8988T (cell line): ENCODE measurements around the gene ESRRG.
"Not testable (repeated sequence)": the region's sequence is repeated elsewhere in the genome, so short reads cannot be mapped to it uniquely, and the experiment has no call there.

Source experiments
- DNase-seq: peaks from one replicate; pipeline ENCODE4 v3.0.0; 2011

The ESRRG gene

DNA sequence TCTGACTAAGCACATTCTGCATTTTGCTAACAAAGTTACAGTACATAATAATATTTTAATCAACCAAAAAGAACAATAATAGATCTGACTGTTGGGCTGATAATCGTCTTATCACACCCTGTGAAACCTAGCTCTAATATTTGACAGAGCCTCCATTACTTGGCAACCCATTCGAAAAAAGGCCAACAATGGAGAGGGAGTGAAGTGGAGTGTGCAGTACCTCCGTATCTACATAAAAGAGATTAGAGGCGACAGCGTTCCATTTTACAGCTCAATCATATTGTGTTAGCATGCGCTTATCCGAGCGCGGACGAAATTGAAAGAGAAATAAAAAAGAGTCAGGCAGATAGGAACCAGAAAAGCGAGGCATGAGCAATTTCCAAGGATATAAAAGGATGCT lies 162.7 kb downstream of the ESRRG start:
- no peak for DNase-seq

GRCh38 chr1:216559359-216559758 lies 163.9 kb downstream of the ESRRG start:
- no peak for DNase-seq

DNA sequence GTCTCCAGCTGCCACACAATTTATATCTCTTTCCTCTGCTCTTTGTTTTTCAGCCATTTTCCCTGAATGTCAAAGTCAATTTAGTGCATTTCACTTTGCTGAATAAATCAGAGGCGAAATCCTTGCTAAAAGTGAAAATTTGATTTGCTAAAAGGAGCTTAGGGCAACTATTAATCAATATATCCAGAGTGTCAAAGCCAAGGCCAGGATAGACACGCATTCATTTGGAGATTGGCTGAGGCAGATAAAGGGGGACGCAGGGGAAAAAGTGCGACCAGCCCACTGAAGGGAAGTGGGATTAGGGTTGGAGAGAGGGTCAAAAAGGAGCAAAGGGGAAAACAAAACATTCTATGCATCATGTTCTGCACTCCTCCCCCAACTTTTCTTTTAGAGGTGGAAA lies 167.6 kb downstream of the ESRRG start:
- DNase-seq = no peak

DNA sequence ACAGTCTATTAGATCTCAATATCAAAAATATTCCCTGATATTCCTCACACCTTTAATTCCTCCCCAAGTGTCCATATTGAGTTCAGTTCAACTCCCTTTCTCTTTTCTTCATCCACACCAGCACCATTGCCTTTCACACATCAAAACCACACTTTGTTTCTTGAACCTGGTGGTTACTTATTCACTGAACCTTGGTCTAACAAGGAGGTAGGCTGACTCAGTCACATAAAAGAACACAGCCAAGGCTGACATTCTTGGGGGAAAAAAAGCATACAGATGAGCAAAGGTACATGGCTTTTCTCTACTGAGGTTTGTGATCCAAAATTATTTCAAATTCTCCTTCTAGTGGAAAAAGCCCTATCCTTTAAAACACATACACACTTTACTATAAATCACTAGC lies 168.3 kb downstream of the ESRRG start:
- no peak for DNase-seq

GRCh38 chr1:216553766-216554165 lies 169.5 kb downstream of the ESRRG start:
- DNase-seq = no peak

GRCh38 chr1:216553040-216553439 lies 170.2 kb downstream of the ESRRG start:
- no peak for DNase-seq

- no peak for DNase-seq
These were observed 173.4 kb downstream of the ESRRG start for GRCh38 chr1:216549796-216550195.

GRCh38 chr1:216542741-216543140 lies 180.5 kb downstream of the ESRRG start:
- no peak for DNase-seq

- no peak for DNase-seq
These were observed 181.0 kb downstream of the ESRRG start for GRCh38 chr1:216542263-216542662.

DNA sequence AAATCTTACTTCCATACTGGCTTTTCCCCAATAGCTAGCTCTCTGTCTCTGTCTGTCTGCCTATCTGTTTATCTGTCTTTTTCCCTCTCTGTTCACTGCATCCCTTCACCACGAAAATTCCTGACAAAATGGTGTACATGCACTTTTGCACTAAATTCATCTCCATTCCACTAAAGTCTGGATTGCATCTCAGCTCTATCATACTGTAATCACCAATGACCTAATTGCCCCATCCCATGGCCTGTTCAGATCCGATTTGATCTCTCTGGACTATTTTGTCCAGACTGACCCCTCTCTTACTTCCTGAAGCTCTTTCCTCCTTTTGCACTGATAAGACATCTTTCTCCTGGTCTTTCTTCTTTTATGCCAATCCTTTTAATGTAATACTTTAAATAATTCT lies 187.5 kb downstream of the ESRRG start:
- DNase-seq = no peak

- no peak for DNase-seq
These were observed 188.2 kb downstream of the ESRRG start for GRCh38 chr1:216535059-216535458.

DNA sequence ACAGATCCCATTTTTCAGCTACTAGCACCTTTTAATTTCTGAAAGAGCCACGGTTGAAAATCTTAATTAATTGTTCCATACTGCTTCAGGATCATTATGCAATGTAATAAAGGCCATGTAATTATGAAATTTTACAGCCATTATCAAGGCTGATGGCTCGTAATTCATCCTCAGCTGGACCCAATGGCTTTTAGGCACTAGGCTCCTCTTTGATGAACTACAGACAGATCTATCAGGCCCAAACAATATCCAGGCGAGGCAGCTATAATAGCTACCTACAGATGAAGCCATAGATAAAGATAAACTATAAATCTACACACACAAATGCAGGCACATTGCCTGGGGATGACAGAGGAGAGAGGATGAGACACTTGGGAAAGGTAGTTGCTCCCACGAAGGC lies 189.5 kb downstream of the ESRRG start:
- no peak for DNase-seq

- no peak for DNase-seq
These were observed 190.9 kb downstream of the ESRRG start for GRCh38 chr1:216532251-216532798.

DNA sequence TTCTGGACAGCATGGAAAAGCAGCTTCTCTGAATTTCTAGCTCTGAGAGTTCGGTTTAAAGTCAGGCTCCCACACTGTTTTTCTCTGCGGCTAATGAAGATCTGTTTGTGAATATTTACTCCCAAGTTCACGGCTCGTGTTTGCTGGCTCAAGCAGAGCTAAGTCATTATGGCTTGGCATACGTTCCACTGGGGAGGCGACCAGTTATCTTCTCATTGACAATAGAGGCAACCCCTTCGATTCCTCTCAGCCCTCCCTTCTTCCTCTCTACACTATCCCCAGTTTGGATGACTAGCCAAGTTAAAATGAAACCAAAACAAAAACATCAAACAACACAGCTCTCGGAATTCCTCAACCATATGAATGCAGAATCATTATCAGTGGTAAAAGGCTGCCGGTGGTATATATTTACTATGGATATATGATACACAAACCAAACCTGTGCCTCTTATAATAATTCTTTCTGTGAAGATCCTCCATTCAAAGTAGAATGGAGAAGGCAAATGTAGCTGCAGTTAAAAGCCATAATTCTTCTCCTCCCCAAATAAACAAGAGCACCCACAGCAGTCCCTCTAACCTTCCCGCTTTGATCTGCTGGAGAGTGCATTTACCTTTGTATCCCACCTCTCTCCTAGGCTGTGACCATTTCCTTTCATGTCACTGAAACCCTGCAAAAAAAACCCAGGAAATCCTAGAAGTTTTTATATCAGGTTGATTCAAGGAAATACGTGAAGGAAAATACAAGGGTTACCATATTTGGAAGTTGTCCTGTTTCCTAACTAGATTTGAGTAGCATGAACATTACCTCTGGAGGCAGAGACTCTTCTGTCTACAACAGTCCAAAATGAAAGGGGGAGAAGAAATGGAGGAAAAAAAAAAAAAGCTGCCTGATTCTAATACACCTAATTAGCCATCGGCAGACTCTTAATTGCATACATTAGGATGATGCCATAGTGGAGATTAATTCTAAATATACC lies 191.7 kb downstream of the ESRRG start:
- no peak for DNase-seq

DNA sequence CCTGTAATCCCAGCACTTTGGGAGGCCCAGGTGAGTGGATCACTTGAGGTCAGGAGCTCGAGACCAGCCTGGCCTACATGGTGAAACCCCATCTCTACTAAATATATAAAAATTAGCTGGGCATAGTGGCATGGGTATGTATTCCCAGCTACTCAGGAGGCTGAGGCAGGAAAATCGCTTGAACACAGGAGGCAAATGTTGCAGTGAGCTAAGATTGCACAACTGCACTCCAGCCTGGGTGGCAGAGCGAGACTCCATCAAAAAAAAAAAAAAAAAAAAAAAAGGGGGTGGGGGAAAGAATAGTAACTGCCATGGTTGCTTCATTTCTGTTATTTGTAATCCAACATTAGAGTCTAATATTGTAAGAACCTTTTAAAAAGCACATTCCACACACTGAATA lies 193.4 kb downstream of the ESRRG start:
- DNase-seq = not testable (repeated sequence)

GRCh38 chr1:216528816-216529215 lies 194.4 kb downstream of the ESRRG start:
- DNase-seq = no peak

GRCh38 chr1:216523449-216524190 lies 199.6 kb downstream of the ESRRG start:
- DNase-seq = no peak

DNA sequence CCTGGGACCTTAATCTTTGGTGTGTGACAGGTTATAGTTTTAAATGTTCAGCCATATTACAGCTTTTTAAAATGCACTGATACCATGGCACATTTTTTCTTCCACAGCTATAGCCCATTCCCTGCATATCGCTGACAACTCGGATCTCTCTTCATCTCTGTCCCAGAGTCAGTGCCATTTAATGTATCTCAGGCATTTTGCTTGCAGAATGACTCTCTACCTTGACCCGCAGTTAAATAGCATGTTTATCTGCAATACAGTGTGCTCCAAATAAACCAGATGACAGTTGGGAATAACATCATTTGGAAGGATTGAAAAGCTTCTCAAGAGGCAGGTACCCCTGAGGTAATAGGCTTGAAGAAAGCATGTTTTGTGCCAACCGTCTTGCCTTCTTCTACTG lies 200.2 kb downstream of the ESRRG start:
- no peak for DNase-seq

GRCh38 chr1:216521477-216521876 lies 201.8 kb downstream of the ESRRG start:
- no peak for DNase-seq

- DNase-seq = no peak
These were observed 204.2 kb downstream of the ESRRG start for GRCh38 chr1:216518844-216519627.

GRCh38 chr1:216502528-216503162 lies 220.6 kb downstream of the ESRRG start:
- DNase-seq = no peak

DNA sequence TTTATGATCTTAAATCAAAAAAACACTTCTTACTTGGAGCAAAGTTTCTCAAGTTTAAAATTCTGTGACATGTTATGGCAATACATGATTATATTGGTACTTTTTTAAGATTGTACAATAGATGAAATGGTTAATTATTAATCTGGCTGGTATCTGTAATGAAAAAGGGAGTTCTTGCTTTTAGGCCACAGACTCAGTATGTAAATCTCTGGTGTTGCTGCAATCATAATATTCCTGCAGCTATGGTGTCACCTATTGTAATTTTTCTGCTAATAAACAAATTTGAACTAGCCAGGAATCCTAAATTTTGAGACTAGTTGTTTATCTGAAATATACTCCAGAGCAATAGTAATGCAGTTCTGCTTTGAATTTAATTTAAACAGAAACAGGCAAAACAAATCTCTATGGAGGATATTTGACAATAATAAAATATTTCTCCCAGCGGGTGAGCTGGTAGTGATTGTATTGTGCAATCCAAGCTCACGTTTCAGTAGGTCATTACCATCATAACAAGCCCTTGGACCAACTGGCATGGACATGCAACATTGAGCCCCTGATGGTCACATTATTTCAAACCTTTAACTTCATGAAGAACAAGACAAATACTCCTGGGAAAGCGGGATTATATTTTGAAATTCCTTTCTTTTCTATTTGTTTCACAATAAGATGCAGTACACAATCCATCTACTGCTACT lies 222.8 kb downstream of the ESRRG start:
- DNase-seq = no peak
